WTC11 (cell line): ENCODE data around the gene C17orf50. TPM values are rescaled to one million over a fixed set of nuclear protein-coding genes. Genes with fewer than 3 reads are reported as not detected.

Experiments
- ATAC-seq: fragments of 200-7000 bp; cut with Tn5 transposase; 2 replicates; pipeline ENCODE4 v1.10.0; 2021; ENCODE audit warnings: mild to moderate bottlenecking, moderate library complexity
- CTCF ChIA-PET: fragments of 300-600 bp; sonication (Branson Sonifier 250); formaldehyde crosslinking; loops from one replicate; lab custom pipeline; 2021; ENCODE audit warnings: antibody characterized with exemption; lab: Charles Lee
- POLR2A ChIA-PET: fragments of 350-600 bp; sonication (Branson Sonifier 250); formaldehyde crosslinking; loops from one replicate; lab custom pipeline; 2021; ENCODE audit warnings: antibody characterized with exemption; lab: Charles Lee
- DNase-seq: peaks from one replicate; pipeline ENCODE4 v3.0.0; 2021; ENCODE audit warnings: low spot score
- H3K27ac Mint-ChIP-seq: 2 replicates; pipeline ENCODE4 v1.8.0; 2021; ENCODE audit warnings: mixed read lengths
- H3K27me3 Mint-ChIP-seq: 2 replicates; pipeline ENCODE4 v1.8.0; 2021; ENCODE audit warnings: low read depth, mild to moderate bottlenecking, moderate library complexity, mixed read lengths
- H3K36me3 Mint-ChIP-seq: 2 replicates; pipeline ENCODE4 v1.8.0; 2021; ENCODE audit warnings: mixed read lengths
- H3K4me1 Mint-ChIP-seq: 2 replicates; pipeline ENCODE4 v1.8.0; 2022; ENCODE audit warnings: mixed read lengths
- H3K4me3 Mint-ChIP-seq: 2 replicates; pipeline ENCODE4 v1.8.0; 2021; ENCODE audit warnings: mild to moderate bottlenecking, moderate library complexity, mixed read lengths
- H3K9me3 Mint-ChIP-seq: 2 replicates; pipeline ENCODE4 v1.8.0; 2021; ENCODE audit warnings: mixed read lengths
- AR ChIP-seq: fragments of 250-450 bp; sonication (Bioruptor Pico); IDR thresholded peaks from 2 replicates; pipeline ENCODE4 v1.9.0; 2021; ENCODE audit warnings: mild to moderate bottlenecking
- ATF6 ChIP-seq: sonication (generic); formaldehyde crosslinking; IDR thresholded peaks from 2 replicates; pipeline ENCODE4 v1.8.1; 2023; ENCODE audit warnings: mild to moderate bottlenecking, missing genetic modification reagents
- CDX4 ChIP-seq: fragments of 250-450 bp; sonication (Bioruptor Pico); IDR thresholded peaks from 2 replicates; pipeline ENCODE4 v1.9.0; 2021; ENCODE audit warnings: moderate library complexity, mild to moderate bottlenecking, inconsistent platforms, borderline replicate concordance
- CTCF ChIP-seq: fragments of 200-600 bp; IDR thresholded peaks from 2 replicates; pipeline ENCODE4 v1.8.0; 2022; ENCODE audit warnings: antibody characterized with exemption
- FOXJ3 ChIP-seq: sonication (generic); formaldehyde crosslinking; IDR thresholded peaks from 2 replicates; pipeline ENCODE4 v1.9.0; 2021; ENCODE audit warnings: missing genetic modification reagents, mild to moderate bottlenecking, borderline replicate concordance
- GRHL2 ChIP-seq: fragments of 250-450 bp; sonication (Bioruptor Pico); IDR thresholded peaks from 2 replicates; pipeline ENCODE4 v1.8.0; 2022; ENCODE audit warnings: mild to moderate bottlenecking, moderate library complexity; ENCODE audit not compliant: insufficient replicate concordance, severe bottlenecking
- GTF2I ChIP-seq: fragments of 250-450 bp; sonication (Bioruptor Pico); conservative IDR thresholded peaks from 2 replicates; pipeline ENCODE4 v1.4.0; 2021; ENCODE audit warnings: mild to moderate bottlenecking
- HMGA2 ChIP-seq: fragments of 250-450 bp; sonication (Bioruptor Pico); IDR thresholded peaks from 2 replicates; pipeline ENCODE4 v1.4.0; 2021; ENCODE audit warnings: mild to moderate bottlenecking, moderate library complexity
- JAZF1 ChIP-seq: fragments of 250-450 bp; sonication (Bioruptor Pico); IDR thresholded peaks from 2 replicates; pipeline ENCODE4 v1.9.0; 2021; ENCODE audit warnings: moderate library complexity, mild to moderate bottlenecking, inconsistent platforms
- KAT7 ChIP-seq: sonication (generic); formaldehyde crosslinking; IDR thresholded peaks from 2 replicates; pipeline ENCODE4 v1.8.1; 2023; ENCODE audit warnings: missing genetic modification reagents, mild to moderate bottlenecking, borderline replicate concordance
- ZNF232 ChIP-seq: sonication (generic); formaldehyde crosslinking; IDR thresholded peaks from 2 replicates; pipeline ENCODE4 v1.8.0; 2022; ENCODE audit warnings: mild to moderate bottlenecking, missing genetic modification reagents
- ZNF263 ChIP-seq: sonication (generic); formaldehyde crosslinking; IDR thresholded peaks from 2 replicates; pipeline ENCODE4 v1.8.1; 2022; ENCODE audit warnings: low read depth, mild to moderate bottlenecking, moderate library complexity, missing genetic modification reagents
- ZNF423 ChIP-seq: fragments of 250-450 bp; sonication (Bioruptor Pico); IDR thresholded peaks from 2 replicates; pipeline ENCODE4 v2.1.2; 2022; ENCODE audit warnings: mild to moderate bottlenecking, moderate library complexity
- total RNA-seq: library from RNA; stranded (reverse); gene quantifications from 3 replicates; pipeline ENCODE4 v1.2.3, GENCODE V29; 2021
- TF ChIP-seq, protein P1 (sequence below): sonication (generic); formaldehyde crosslinking; conservative IDR thresholded peaks from 2 replicates; pipeline ENCODE4 v1.8.1; 2023; ENCODE audit warnings: mild to moderate bottlenecking, low read depth, missing genetic modification reagents, moderate library complexity
- TF ChIP-seq, protein P2 (sequence below): sonication (generic); formaldehyde crosslinking; IDR thresholded peaks from 2 replicates; pipeline ENCODE4 v1.8.1; 2023; ENCODE audit warnings: mild to moderate bottlenecking, missing genetic modification reagents, moderate library complexity
- TF ChIP-seq, protein P3 (sequence below): fragments of 250-450 bp; sonication (Bioruptor Pico); IDR thresholded peaks from 2 replicates; pipeline ENCODE4 v2.1.2; 2022; ENCODE audit warnings: mild to moderate bottlenecking, moderate library complexity
- TF ChIP-seq, protein P4 (sequence below): sonication (generic); formaldehyde crosslinking; IDR thresholded peaks from 2 replicates; pipeline ENCODE4 v1.8.1; 2023; ENCODE audit warnings: mild to moderate bottlenecking, missing genetic modification reagents, borderline replicate concordance
- TF ChIP-seq, protein P5 (sequence below): sonication (generic); formaldehyde crosslinking; IDR thresholded peaks from 2 replicates; pipeline ENCODE4 v1.8.0; 2023; ENCODE audit warnings: missing genetic modification reagents

Gene C17orf50
- total RNA-seq, 1 experiment from 2014 or later = 0.35 TPM

- TF ChIP-seq CDX4 (no peak), CTCF (no peak), ZNF423 (CRISPR knock-in tag) (no peak)
- TF ChIP-seq, protein P1, sequence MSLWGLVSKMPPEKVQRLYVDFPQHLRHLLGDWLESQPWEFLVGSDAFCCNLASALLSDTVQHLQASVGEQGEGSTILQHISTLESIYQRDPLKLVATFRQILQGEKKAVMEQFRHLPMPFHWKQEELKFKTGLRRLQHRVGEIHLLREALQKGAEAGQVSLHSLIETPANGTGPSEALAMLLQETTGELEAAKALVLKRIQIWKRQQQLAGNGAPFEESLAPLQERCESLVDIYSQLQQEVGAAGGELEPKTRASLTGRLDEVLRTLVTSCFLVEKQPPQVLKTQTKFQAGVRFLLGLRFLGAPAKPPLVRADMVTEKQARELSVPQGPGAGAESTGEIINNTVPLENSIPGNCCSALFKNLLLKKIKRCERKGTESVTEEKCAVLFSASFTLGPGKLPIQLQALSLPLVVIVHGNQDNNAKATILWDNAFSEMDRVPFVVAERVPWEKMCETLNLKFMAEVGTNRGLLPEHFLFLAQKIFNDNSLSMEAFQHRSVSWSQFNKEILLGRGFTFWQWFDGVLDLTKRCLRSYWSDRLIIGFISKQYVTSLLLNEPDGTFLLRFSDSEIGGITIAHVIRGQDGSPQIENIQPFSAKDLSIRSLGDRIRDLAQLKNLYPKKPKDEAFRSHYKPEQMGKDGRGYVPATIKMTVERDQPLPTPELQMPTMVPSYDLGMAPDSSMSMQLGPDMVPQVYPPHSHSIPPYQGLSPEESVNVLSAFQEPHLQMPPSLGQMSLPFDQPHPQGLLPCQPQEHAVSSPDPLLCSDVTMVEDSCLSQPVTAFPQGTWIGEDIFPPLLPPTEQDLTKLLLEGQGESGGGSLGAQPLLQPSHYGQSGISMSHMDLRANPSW (CRISPR knock-in tag) = no peak
These were observed 18.0 kb downstream of the C17orf50 start (continued) for GRCh38 chr17:35778641-35779196.

- no peaks in the 10 kb centered on the region for H3K4me1 Mint-ChIP-seq
- ATAC-seq (no peak), DNase-seq (no peak)
- ChIA-PET POLR2A (no interaction called here), CTCF (interaction anchor here (0.9 to 5.3 kb wide), 7 partner anchors 10 to 33 kb away, joined by 3 to 38 read pairs (median 3); partner anchors contain the start of gene TAF15)
- no peaks in the 10 kb centered on the region for H3K9me3 Mint-ChIP-seq
- H3K27ac Mint-ChIP-seq = no peak overlapping the region
- no peak overlapping the region for H3K4me3 Mint-ChIP-seq
- H3K36me3 Mint-ChIP-seq = no peaks in the 10 kb centered on the region
- H3K27me3 Mint-ChIP-seq = no peaks in the 10 kb centered on the region; the same call in 1 of the 2 replicates
- no peak for TF ChIP-seq AR (CRISPR knock-in tag)
- TF ChIP-seq ZNF232 = no peak
- no peak for TF ChIP-seq ZNF263
- TF ChIP-seq, protein P2, sequence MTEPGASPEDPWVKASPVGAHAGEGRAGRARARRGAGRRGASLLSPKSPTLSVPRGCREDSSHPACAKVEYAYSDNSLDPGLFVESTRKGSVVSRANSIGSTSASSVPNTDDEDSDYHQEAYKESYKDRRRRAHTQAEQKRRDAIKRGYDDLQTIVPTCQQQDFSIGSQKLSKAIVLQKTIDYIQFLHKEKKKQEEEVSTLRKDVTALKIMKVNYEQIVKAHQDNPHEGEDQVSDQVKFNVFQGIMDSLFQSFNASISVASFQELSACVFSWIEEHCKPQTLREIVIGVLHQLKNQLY (CRISPR knock-in tag) = no peak
- no peak for TF ChIP-seq GRHL2
- TF ChIP-seq FOXJ3 (CRISPR knock-in tag) = no peak
- TF ChIP-seq, protein P3, sequence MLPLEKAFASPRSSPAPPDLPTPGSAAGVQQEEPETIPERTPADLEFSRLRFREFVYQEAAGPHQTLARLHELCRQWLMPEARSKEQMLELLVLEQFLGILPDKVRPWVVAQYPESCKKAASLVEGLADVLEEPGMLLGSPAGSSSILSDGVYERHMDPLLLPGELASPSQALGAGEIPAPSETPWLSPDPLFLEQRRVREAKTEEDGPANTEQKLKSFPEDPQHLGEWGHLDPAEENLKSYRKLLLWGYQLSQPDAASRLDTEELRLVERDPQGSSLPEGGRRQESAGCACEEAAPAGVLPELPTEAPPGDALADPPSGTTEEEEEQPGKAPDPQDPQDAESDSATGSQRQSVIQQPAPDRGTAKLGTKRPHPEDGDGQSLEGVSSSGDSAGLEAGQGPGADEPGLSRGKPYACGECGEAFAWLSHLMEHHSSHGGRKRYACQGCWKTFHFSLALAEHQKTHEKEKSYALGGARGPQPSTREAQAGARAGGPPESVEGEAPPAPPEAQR (CRISPR knock-in tag) = no peak
- no peak for TF ChIP-seq HMGA2 (CRISPR knock-in tag)
- no peak for TF ChIP-seq KAT7
- TF ChIP-seq, protein P4, sequence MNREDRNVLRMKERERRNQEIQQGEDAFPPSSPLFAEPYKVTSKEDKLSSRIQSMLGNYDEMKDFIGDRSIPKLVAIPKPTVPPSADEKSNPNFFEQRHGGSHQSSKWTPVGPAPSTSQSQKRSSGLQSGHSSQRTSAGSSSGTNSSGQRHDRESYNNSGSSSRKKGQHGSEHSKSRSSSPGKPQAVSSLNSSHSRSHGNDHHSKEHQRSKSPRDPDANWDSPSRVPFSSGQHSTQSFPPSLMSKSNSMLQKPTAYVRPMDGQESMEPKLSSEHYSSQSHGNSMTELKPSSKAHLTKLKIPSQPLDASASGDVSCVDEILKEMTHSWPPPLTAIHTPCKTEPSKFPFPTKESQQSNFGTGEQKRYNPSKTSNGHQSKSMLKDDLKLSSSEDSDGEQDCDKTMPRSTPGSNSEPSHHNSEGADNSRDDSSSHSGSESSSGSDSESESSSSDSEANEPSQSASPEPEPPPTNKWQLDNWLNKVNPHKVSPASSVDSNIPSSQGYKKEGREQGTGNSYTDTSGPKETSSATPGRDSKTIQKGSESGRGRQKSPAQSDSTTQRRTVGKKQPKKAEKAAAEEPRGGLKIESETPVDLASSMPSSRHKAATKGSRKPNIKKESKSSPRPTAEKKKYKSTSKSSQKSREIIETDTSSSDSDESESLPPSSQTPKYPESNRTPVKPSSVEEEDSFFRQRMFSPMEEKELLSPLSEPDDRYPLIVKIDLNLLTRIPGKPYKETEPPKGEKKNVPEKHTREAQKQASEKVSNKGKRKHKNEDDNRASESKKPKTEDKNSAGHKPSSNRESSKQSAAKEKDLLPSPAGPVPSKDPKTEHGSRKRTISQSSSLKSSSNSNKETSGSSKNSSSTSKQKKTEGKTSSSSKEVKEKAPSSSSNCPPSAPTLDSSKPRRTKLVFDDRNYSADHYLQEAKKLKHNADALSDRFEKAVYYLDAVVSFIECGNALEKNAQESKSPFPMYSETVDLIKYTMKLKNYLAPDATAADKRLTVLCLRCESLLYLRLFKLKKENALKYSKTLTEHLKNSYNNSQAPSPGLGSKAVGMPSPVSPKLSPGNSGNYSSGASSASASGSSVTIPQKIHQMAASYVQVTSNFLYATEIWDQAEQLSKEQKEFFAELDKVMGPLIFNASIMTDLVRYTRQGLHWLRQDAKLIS (CRISPR knock-in tag) = no peak
- no peak for TF ChIP-seq GTF2I (CRISPR knock-in tag)
- no peak for TF ChIP-seq JAZF1 (CRISPR knock-in tag)
- TF ChIP-seq ATF6 = no peak
- TF ChIP-seq, protein P5, sequence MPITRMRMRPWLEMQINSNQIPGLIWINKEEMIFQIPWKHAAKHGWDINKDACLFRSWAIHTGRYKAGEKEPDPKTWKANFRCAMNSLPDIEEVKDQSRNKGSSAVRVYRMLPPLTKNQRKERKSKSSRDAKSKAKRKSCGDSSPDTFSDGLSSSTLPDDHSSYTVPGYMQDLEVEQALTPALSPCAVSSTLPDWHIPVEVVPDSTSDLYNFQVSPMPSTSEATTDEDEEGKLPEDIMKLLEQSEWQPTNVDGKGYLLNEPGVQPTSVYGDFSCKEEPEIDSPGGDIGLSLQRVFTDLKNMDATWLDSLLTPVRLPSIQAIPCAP (CRISPR knock-in tag) = no peak
These were observed 20.3 kb downstream of the C17orf50 start for GRCh38 chr17:35780950-35781349.
